Mucosa of descending colon (tissue), 3 donors: Measurements from ENCODE around the gene PPFIBP2. TPM values are rescaled to one million over a fixed set of nuclear protein-coding genes. Genes with fewer than 3 reads are reported as not detected.

ENCODE experiments used
- ATAC-seq: fragments of 200-7000 bp; cut with Tn5 transposase; one replicate; pipeline ENCODE4 v1.9.1; 2020; ENCODE audit warnings: mild to moderate bottlenecking, moderate library complexity
- DNase-seq, 3 donors: peaks; one replicate each; pipeline ENCODE4 v3.0.0-alpha.2; 2020
- H3K36me3 ChIP-seq: fragments of 200-600 bp; one replicate; pipeline ENCODE4 v1.8.0; 2021; ENCODE audit warnings: low read depth, mild to moderate bottlenecking
- H3K4me1 ChIP-seq: fragments of 200-600 bp; one replicate; pipeline ENCODE4 v1.8.0; 2021; ENCODE audit warnings: low read depth, mild to moderate bottlenecking
- H3K4me3 ChIP-seq: fragments of 200-600 bp; one replicate; pipeline ENCODE4 v1.8.0; 2021; ENCODE audit warnings: mild to moderate bottlenecking
- H3K9me3 ChIP-seq: fragments of 200-600 bp; one replicate; pipeline ENCODE4 v1.8.0; 2021; ENCODE audit warnings: mild to moderate bottlenecking
- intact Hi-C, 2 donors: fragments of 100-400 bp; cut with DNase I in 1 of 2; cut with micrococcal nuclease in 1 of 2; formaldehyde crosslinking; loops; one replicate each; pipeline versions ENCODE4 v1.11.0 to v1.11.1; 2022; cut with DNase I, micrococcal nuclease
- total RNA-seq, 3 donors: library from RNA; stranded (reverse); fragmentation: NEBNext Ultra II Directional in 2 of 3; extraction: Animal tissue kit (Norgen Biotek cat#: 25700) in 2 of 3; gene quantifications; one replicate each; pipeline versions ENCODE4 v1.2.1 to v1.2.4, GENCODE V29; 2021 to 2023
- TF ChIP-seq, protein P1 (sequence below): fragments of 200-600 bp; IDR thresholded peaks from one replicate; pipeline ENCODE4 v1.8.0; 2022; ENCODE audit warnings: antibody characterized with exemption, mild to moderate bottlenecking
- donor health status: DM: no; HTN: no; CAD: no; lungs with moderate emphysema.
- donor health status: DM: no; HTN: no; CAD: no.
- donor health status: DM: no; HTN: yes; CAD: no.

PPFIBP2 gene
- total RNA-seq, 3 donors from 2014 or later = 40.1 to 83.5 (median 69.2) TPM

DNA sequence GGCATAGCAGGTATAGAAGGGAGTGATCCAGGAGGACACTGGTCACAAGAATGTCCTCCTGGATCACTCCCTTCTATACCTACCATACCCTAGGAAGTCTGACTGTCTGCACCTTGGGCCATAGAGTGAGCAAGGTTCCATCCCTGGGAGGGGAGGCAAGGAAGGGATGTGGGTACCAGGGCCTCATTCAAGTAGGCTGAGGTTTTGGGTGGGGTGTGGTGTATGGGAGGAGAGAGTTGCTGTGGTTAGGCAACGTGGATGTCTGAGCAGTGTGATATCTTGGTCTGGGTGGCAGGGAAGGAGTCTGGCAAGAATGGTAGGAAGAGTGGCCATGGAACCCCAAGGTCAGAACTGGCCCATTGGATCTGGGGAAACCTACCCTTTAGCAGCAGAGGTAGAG lies 13.2 kb downstream of the PPFIBP2 start:
- TF ChIP-seq, protein P1, sequence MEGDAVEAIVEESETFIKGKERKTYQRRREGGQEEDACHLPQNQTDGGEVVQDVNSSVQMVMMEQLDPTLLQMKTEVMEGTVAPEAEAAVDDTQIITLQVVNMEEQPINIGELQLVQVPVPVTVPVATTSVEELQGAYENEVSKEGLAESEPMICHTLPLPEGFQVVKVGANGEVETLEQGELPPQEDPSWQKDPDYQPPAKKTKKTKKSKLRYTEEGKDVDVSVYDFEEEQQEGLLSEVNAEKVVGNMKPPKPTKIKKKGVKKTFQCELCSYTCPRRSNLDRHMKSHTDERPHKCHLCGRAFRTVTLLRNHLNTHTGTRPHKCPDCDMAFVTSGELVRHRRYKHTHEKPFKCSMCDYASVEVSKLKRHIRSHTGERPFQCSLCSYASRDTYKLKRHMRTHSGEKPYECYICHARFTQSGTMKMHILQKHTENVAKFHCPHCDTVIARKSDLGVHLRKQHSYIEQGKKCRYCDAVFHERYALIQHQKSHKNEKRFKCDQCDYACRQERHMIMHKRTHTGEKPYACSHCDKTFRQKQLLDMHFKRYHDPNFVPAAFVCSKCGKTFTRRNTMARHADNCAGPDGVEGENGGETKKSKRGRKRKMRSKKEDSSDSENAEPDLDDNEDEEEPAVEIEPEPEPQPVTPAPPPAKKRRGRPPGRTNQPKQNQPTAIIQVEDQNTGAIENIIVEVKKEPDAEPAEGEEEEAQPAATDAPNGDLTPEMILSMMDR = no peak
- ATAC-seq = peak; percentile 29
- no peaks in the 10 kb centered on the region for H3K4me1 ChIP-seq
- DNase-seq = no peak
- H3K4me3 ChIP-seq = no peak overlapping the region
- intact Hi-C loops = no loop called here
- H3K9me3 ChIP-seq = no peaks in the 10 kb centered on the region
- H3K36me3 ChIP-seq = no peaks in the 10 kb centered on the region

DNA sequence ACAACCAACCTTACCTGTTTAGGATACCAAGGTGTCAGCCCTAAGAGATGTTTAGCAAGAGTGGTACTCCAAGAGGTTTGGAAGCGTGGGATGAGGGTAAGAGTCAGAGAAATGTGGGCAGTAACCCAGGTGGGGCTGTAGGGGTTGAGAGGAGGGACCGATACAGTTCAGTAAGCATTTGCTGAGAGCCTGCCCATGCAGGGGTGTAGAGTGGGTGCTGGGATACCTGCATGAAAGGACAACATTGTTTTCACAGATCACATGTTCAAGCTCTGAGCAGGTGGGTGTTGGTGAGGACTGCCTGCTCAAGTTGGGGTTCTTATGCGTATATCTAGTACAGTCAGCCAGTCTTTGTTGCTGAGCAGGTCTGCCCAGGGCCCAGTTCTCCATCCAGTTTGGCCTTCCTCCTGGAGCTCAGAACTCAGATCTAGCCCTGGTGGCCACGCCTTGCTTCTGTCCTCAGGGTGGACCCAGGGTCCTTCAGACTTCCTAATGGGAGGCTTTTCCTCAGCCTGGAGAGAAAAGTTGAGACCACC lies 14.8 kb downstream of the PPFIBP2 start:
- intact Hi-C loops = no loop called here
- H3K4me1 ChIP-seq = no peaks in the 10 kb centered on the region
- DNase-seq (no peak), ATAC-seq (no peak)
- no peaks in the 10 kb centered on the region for H3K9me3 ChIP-seq
- H3K36me3 ChIP-seq = no peaks in the 10 kb centered on the region
- no peak overlapping the region for H3K4me3 ChIP-seq
- TF ChIP-seq, protein P1 = no peak

DNA sequence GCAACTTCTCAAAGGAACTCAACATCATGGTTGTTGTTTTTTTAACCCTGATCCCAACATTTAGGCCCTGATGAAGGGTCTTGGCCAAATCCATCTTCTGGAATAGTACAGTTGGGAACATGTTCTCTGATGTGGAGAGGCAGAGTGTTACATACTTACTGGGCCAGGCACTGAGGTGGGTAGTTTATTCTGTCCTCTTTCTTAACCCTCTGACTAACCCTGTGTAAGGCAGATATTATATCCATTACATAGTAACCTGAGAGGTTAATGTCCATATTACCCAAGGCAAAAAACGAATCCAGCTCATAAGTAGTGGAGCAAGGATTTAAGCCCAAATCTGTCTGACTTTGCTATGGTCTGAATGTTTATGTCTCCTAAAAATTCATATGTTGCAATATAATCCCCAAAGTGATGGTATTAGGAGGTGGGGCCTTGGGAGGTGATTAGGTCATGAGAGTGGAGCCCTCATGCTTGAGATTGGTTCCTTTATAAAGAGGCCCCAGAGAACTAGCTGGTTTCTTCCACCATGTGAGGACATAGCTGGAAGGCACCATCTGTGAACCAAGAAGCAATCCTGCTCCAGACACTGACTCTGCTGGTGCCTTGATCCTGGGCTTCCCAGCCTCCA lies 16.3 kb downstream of the PPFIBP2 start:
- ATAC-seq (no peak), DNase-seq (no peak)
- TF ChIP-seq, protein P1 = no peak
- Histone ChIP-seq H3K36me3 (no peaks in the 10 kb centered on the region), H3K9me3 (no peaks in the 10 kb centered on the region), H3K4me1 (no peaks in the 10 kb centered on the region), H3K4me3 (no peak overlapping the region)
- intact Hi-C loops = no loop called here

DNA sequence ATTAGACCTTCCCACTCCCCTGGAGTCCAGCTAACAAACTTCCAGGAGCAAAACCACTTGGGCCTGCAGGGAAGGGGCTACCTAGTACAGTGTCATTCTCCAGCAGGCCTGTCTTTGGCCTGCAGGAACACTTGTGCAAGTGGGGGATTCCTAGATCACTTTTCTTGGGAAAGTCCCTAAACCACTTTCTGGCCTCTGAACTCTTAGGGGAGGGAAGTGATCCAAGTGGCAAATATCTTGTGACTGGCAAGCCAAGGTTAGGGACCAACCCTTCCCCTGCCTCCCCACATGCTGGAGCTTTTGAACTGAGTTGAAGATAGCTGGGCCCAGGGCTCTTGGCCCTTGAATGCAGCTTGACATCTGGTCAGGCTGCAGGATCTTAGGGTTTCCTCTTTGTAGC lies 17.2 kb downstream of the PPFIBP2 start:
- TF ChIP-seq, protein P1 = no peak
- intact Hi-C loops = no loop called here
- Histone ChIP-seq H3K4me1 (no peaks in the 10 kb centered on the region), H3K9me3 (no peaks in the 10 kb centered on the region), H3K36me3 (no peaks in the 10 kb centered on the region), H3K4me3 (no peak overlapping the region)
- ATAC-seq = no peak
- DNase-seq = no peak

DNA sequence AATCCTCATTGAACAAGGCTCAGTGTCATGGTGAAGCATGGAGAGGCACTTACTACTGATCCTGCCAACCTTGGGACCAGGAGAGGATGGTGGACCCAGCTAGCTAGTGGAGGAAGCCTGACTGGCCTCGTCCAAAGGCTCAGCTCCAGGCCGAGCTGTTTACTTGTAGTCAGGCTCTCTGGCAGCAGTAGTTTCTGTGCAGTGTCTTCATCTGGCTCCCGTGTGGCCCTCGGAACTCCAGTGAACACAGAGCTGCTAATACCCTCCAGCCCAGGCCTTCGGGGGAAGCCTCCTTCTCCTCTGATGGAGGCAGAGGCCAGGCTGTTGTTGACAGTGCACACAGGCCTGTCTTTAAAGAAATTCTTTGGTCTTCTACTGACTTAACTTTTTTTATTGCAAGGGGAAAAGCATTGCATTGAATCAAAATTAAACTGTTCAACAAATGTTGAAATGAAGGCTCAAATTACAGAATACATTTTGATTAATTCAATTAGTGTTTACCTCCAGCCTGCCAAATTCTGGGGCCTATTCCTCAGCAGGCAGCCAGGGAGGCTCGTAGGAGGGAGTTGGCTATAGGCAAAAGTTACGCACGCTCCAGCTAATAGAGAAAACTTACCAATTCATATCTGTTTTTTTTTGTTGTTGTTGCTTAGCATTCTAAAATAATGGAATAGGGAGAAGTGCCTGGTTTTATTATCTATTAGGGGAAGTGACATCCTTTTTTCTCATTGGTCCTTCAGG lies 18.8 kb downstream of the PPFIBP2 start:
- DNase-seq (no peak), ATAC-seq (no peak)
- no peak overlapping the region for H3K4me3 ChIP-seq
- H3K36me3 ChIP-seq = no peaks in the 10 kb centered on the region
- H3K4me1 ChIP-seq = no peaks in the 10 kb centered on the region
- TF ChIP-seq, protein P1 = no peak
- intact Hi-C loops = no loop called here
- no peaks in the 10 kb centered on the region for H3K9me3 ChIP-seq
